Measurements from ENCODE around the gene S1PR5.

Gene S1PR5

DNA sequence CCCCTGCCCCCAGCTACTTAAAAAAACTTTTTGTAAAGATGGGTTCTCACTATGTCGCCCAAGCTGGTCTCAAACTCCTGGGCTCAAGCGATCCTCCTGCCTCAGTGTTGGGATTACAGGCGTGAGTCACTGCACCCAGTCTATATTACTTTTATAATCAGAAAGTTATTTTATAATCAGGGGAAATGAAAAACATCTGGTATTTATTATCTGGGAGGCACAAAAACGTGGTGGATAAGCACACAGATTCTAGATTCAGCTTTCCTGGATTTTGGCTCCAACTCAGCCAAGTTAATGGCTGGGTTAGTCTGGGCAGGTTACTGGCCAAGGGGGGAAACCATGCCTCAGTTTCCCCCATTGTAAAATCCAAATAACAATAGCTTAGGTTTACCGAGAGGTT lies 38.8 kb downstream of the S1PR5 start:
- in situ Hi-C loops (cut with HindIII; ENCODE audit: low sequenced_read_pairs), result no loop called here
- no peak for DNase-seq (ENCODE audit: low read depth)
- no peak overlapping the region for H3K4me3 ChIP-seq (ENCODE audit: low read depth, low read length)
- TF ChIP-seq, protein P1, sequence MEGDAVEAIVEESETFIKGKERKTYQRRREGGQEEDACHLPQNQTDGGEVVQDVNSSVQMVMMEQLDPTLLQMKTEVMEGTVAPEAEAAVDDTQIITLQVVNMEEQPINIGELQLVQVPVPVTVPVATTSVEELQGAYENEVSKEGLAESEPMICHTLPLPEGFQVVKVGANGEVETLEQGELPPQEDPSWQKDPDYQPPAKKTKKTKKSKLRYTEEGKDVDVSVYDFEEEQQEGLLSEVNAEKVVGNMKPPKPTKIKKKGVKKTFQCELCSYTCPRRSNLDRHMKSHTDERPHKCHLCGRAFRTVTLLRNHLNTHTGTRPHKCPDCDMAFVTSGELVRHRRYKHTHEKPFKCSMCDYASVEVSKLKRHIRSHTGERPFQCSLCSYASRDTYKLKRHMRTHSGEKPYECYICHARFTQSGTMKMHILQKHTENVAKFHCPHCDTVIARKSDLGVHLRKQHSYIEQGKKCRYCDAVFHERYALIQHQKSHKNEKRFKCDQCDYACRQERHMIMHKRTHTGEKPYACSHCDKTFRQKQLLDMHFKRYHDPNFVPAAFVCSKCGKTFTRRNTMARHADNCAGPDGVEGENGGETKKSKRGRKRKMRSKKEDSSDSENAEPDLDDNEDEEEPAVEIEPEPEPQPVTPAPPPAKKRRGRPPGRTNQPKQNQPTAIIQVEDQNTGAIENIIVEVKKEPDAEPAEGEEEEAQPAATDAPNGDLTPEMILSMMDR (IDR thresholded peaks at IDR 0.05; ENCODE audit: low read depth, low read length, missing control alignments), result no peak

GRCh38 chr19:10474962-10475451 lies 42.2 kb downstream of the S1PR5 start:
- in situ Hi-C loops (cut with HindIII; ENCODE audit: low sequenced_read_pairs), result no loop called here
- H3K4me3 ChIP-seq (ENCODE audit: low read depth, low read length), result no peak overlapping the region
- TF ChIP-seq, protein P1 (IDR thresholded peaks at IDR 0.05; ENCODE audit: low read depth, low read length, missing control alignments), result no peak
- DNase-seq (ENCODE audit: low read depth), result no peak

DNA sequence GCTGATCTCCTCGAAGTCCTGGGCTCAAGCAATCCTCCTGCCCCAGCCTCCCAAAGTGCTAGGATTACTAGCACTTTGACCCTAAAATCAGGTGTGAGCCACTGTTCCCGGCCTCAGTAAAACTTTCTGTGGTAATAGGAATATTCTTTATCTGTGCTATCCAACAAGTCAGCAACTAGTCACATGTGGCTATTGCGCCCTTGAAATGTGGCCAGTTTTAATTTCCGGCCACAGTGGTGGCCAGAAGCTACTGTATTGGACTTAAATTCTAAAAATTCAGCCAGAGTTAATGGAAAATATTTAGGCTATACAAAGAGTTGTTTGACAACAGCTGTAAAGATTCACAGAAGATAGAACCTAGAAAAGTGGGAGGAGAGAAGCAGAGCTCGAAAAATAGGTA lies 44.1 kb downstream of the S1PR5 start:
- DNase-seq (ENCODE audit: low read depth), result no peak
- H3K4me3 ChIP-seq (ENCODE audit: low read depth, low read length), result no peak overlapping the region
- TF ChIP-seq, protein P1 (IDR thresholded peaks at IDR 0.05; ENCODE audit: low read depth, low read length, missing control alignments), result no peak
- in situ Hi-C loops (cut with HindIII; ENCODE audit: low sequenced_read_pairs), result no loop called here

DNA sequence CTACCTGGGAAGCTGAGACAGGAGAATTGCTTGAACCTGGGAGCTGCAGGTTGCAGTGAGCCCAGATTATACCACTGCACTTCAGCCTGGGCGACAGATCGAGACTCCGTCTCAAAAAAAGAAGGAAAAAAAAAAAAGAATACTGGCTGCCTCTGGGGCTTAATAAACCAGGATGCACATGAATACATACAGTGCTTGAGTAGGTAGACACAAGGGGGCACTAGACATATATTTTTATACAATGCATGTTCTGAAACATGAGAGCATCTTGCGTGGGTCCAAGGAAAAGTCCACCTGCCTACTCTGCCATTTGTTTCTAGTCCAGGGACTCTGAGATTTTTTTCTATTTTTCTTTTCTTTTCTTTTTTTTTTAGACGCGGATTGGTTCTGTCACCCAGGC lies 45.3 kb downstream of the S1PR5 start:
- in situ Hi-C loops (cut with HindIII; ENCODE audit: low sequenced_read_pairs), result no loop called here
- TF ChIP-seq, protein P1 (IDR thresholded peaks at IDR 0.05; ENCODE audit: low read depth, low read length, missing control alignments), result peak; percentile 42
- DNase-seq (ENCODE audit: low read depth), result no peak
- no peak overlapping the region for H3K4me3 ChIP-seq (ENCODE audit: low read depth, low read length)

DNA sequence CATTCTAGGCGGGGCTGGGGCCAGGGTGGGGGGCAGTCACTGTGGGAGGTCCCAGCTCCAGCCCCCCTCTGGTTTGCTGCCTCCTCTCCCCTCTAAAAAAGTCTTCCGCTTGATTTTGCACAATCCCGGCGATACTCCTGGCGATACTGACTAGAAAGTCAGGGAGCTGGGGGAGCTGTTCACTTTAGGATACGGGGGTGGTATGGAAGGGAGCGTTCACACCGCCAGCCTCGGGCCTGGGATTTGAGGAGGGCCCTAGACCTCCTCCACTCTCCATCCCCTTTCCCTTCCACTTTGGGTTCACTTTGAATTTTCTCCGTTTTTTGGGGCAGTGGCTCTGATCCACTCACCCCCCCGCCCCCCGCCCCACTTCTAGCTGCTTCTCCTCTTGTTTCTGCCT lies 49.1 kb downstream of the S1PR5 start:
- no peak overlapping the region for H3K4me3 ChIP-seq (ENCODE audit: low read depth, low read length)
- no peak for DNase-seq (ENCODE audit: low read depth)
- TF ChIP-seq, protein P1 (IDR thresholded peaks at IDR 0.05; ENCODE audit: low read depth, low read length, missing control alignments), result no peak
- in situ Hi-C loops (cut with HindIII; ENCODE audit: low sequenced_read_pairs), result no loop called here

DNA sequence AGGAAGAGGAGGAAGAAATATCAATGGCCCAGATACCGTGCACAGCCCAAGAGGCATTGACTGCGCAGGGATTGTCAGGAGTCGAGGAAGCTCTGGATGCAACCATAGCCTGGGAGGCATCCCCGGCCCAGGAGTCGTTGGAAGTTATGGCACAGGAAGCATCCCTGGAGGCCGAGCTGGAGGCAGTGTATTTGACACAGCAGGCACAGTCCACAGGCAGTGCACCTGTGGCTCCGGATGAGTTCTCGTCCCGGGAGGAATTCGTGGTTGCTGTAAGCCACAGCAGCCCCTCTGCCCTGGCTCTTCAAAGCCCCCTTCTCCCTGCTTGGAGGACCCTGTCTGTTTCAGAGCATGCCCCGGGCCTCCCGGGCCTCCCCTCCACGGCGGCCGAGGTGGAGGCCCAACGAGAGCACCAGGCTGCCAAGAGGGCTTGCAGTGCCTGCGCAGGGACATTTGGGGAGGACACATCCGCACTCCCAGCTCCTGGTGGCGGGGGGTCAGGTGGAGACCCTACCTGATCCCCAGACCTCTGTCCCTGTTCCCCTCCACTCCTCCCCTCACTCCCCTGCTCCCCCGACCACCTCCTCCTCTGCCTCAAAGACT lies 50.0 kb downstream of the S1PR5 start:
- in situ Hi-C loops (cut with HindIII; ENCODE audit: low sequenced_read_pairs), result no loop called here
- DNase-seq (ENCODE audit: low read depth), result no peak
- TF ChIP-seq, protein P1 (IDR thresholded peaks at IDR 0.05; ENCODE audit: low read depth, low read length, missing control alignments), result no peak
- no peak overlapping the region for H3K4me3 ChIP-seq (ENCODE audit: low read depth, low read length)

Measured in astrocyte of the cerebellum (primary cell).